ENCODE measurements around the gene PHACTR1. TPM values are rescaled to one million over a fixed set of nuclear protein-coding genes. Genes with fewer than 3 reads are reported as not detected.

Gene PHACTR1
- polyA plus RNA-seq, 1 of the 3 experiments (the other 2 are of a cell fraction) = 0.12 TPM

GRCh38 chr6:12841619-12842018, 125.1 kb downstream of the PHACTR1 start:
- Histone ChIP-seq H3K79me2 (ENCODE audit: insufficient read depth) (no peaks in the 10 kb centered on the region), H3K36me3 (replicated peaks in 1 of 2; ENCODE audit: control insufficient read depth in 1 of 2, insufficient read depth in 2 of 2, low read length in 1 of 2) (no peaks in the 10 kb centered on the region), H3F3A (replicated peaks; ENCODE audit: insufficient read depth) (no peaks in the 10 kb centered on the region), H3K9me2 (no peaks in the 10 kb centered on the region), H3K27me3 (ENCODE audit: insufficient read depth) (no peaks in the 10 kb centered on the region), H3K9me3 (no peaks in the 10 kb centered on the region), H4K20me1 (ENCODE audit: insufficient read depth) (no peaks in the 10 kb centered on the region), H3K27ac (ENCODE audit: low read depth in 2 of 2, low read length in 1 of 2) (no peak overlapping the region), H2AFZ (ENCODE audit: low read depth) (no peak overlapping the region), H3K9ac (no peak overlapping the region), H3K4me1 (ENCODE audit: control insufficient read depth in 1 of 2, insufficient read depth in 2 of 2, low read depth in 1 of 2, low read length in 1 of 2) (peaks cover 0 to 2% of the 10 kb centered on the region in 2 experiments; a peak in 2 of 4 replicates), H3K4me2 (no peak overlapping the region), H3K4me3 (ENCODE audit: low read depth in 2 of 2, low read length in 1 of 2) (no peak overlapping the region)
- WGBS (ENCODE audit: low lambda C conversion rate) = 26% methylated on average over 1 of the region's 1 CpG
- ChIA-PET CTCF (interaction anchor here (0.8 to 1.6 kb wide), 3 partner anchors 51 to 203 kb away, joined by 3 to 5 read pairs (median 4); no protein-coding TSS in a partner anchor), POLR2A (no interaction called here)
- DNase-seq = no peak
- TF ChIP-seq TCF12 (IDR thresholded peaks at IDR 0.05) (no peak), NFIC (IDR thresholded peaks at IDR 0.05; ENCODE audit: borderline replicate concordance) (no peak), EP300 (IDR thresholded peaks at IDR 0.05; ENCODE audit: borderline replicate concordance in 1 of 2, low read depth in 1 of 2, low read length in 1 of 2) (no peak), EZH2phosphoT487 (IDR thresholded peaks at IDR 0.05; ENCODE audit: borderline replicate concordance, low read depth) (no peak), POLR2AphosphoS5 (IDR thresholded peaks at IDR 0.05; ENCODE audit: low read depth, low read length) (no peak), GATA2 (CRISPR knock-in tag; IDR thresholded peaks at IDR 0.05) (no peak), MXI1 (IDR thresholded peaks at IDR 0.05; ENCODE audit: low read depth, low read length) (no peak), TEAD4 (IDR thresholded peaks at IDR 0.05; ENCODE audit: borderline replicate concordance, insufficient read depth) (no peak)

- H3K79me2 ChIP-seq (ENCODE audit: insufficient read depth) = no peaks in the 10 kb centered on the region
- DNase-seq = no peak
- no peaks in the 10 kb centered on the region for H4K20me1 ChIP-seq (ENCODE audit: insufficient read depth)
- no peak overlapping the region for H3K27ac ChIP-seq (ENCODE audit: low read depth in 2 of 2, low read length in 1 of 2)
- H3K4me2 ChIP-seq = no peak overlapping the region
- no peak overlapping the region for H2AFZ ChIP-seq (ENCODE audit: low read depth)
- H3K4me1 ChIP-seq (ENCODE audit: control insufficient read depth in 1 of 2, insufficient read depth in 2 of 2, low read depth in 1 of 2, low read length in 1 of 2) = peaks cover 0 to 2% of the 10 kb centered on the region in 2 experiments; a peak in 2 of 4 replicates
- H3K9me2 ChIP-seq = no peaks in the 10 kb centered on the region
- no peak overlapping the region for H3K4me3 ChIP-seq (ENCODE audit: low read depth in 2 of 2, low read length in 1 of 2)
- no peaks in the 10 kb centered on the region for H3K36me3 ChIP-seq (replicated peaks in 1 of 2; ENCODE audit: control insufficient read depth in 1 of 2, insufficient read depth in 2 of 2, low read length in 1 of 2)
- POLR2A ChIA-PET = no interaction called here
- no peaks in the 10 kb centered on the region for H3K27me3 ChIP-seq (ENCODE audit: insufficient read depth)
- CTCF ChIA-PET = interaction anchor here (1.6 kb wide), 1 partner anchor 204 kb away, joined by 5 read pairs; no protein-coding TSS in a partner anchor
- no peak overlapping the region for H3K9ac ChIP-seq
- no peaks in the 10 kb centered on the region for H3F3A ChIP-seq (replicated peaks; ENCODE audit: insufficient read depth)
- TF ChIP-seq PBX3 (IDR thresholded peaks at IDR 0.05) (no peak), GATA2 (CRISPR knock-in tag; IDR thresholded peaks at IDR 0.05) (no peak)
- no peaks in the 10 kb centered on the region for H3K9me3 ChIP-seq
Measured at GRCh38 chr6:12842114-12842513, 125.5 kb downstream of the PHACTR1 start.

GRCh38 chr6:12842658-12843057, 126.1 kb downstream of the PHACTR1 start:
- no peak for TF ChIP-seq GATA2 (CRISPR knock-in tag; IDR thresholded peaks at IDR 0.05)
- TF ChIP-seq EP300 (IDR thresholded peaks at IDR 0.05; ENCODE audit: borderline replicate concordance in 1 of 2, low read depth in 1 of 2, low read length in 1 of 2) = no peak
- TF ChIP-seq RCOR1 (IDR thresholded peaks at IDR 0.05; ENCODE audit: low read length) = no peak
- no peak for TF ChIP-seq FOSL2 (IDR thresholded peaks at IDR 0.05; ENCODE audit: borderline replicate concordance, low read depth)
- no peak for TF ChIP-seq GABPA (IDR thresholded peaks at IDR 0.05; ENCODE audit: low read depth)
- TF ChIP-seq RAD21 (IDR thresholded peaks at IDR 0.05; ENCODE audit: low read length) = no peak
- no peak for TF ChIP-seq SMC3 (IDR thresholded peaks at IDR 0.05; ENCODE audit: low read depth, low read length)
- no peak for TF ChIP-seq FOXJ3 (CRISPR knock-in tag; IDR thresholded peaks at IDR 0.05)
- no peak for TF ChIP-seq POLR2AphosphoS5 (IDR thresholded peaks at IDR 0.05; ENCODE audit: low read depth, low read length)
- no peak for TF ChIP-seq RXRA (IDR thresholded peaks at IDR 0.05; ENCODE audit: borderline replicate concordance, low read depth)
- no peak for TF ChIP-seq ELF1 (IDR thresholded peaks at IDR 0.05)
- Histone ChIP-seq H2AFZ (ENCODE audit: low read depth) (no peak overlapping the region), H3K27ac (ENCODE audit: low read depth in 2 of 2, low read length in 1 of 2) (no peak overlapping the region), H3K36me3 (replicated peaks in 1 of 2; ENCODE audit: control insufficient read depth in 1 of 2, insufficient read depth in 2 of 2, low read length in 1 of 2) (no peaks in the 10 kb centered on the region), H3K27me3 (ENCODE audit: insufficient read depth) (no peaks in the 10 kb centered on the region), H3K9me3 (no peaks in the 10 kb centered on the region), H3K79me2 (ENCODE audit: insufficient read depth) (no peaks in the 10 kb centered on the region), H4K20me1 (ENCODE audit: insufficient read depth) (no peaks in the 10 kb centered on the region), H3F3A (replicated peaks; ENCODE audit: insufficient read depth) (no peaks in the 10 kb centered on the region), H3K4me1 (ENCODE audit: control insufficient read depth in 1 of 2, insufficient read depth in 2 of 2, low read depth in 1 of 2, low read length in 1 of 2) (peaks cover 0 to 2% of the 10 kb centered on the region in 2 experiments; a peak in 2 of 4 replicates), H3K4me3 (ENCODE audit: low read depth in 2 of 2, low read length in 1 of 2) (no peak overlapping the region), H3K9ac (no peak overlapping the region), H3K4me2 (no peak overlapping the region), H3K9me2 (no peaks in the 10 kb centered on the region)
- DNase-seq = no peak
- POLR2A ChIA-PET = no interaction called here
- 13% methylated on average over 2 of the region's 2 CpGs for WGBS (ENCODE audit: low lambda C conversion rate)
- CTCF ChIA-PET = interaction anchor here (1.1 kb wide), 1 partner anchor 50 kb away, joined by 3 read pairs; no protein-coding TSS in a partner anchor

All from SK-N-SH (cell line).